ENCODE data around the gene KREMEN1.

The KREMEN1 gene

GRCh38 chr22:29055192-29055830 is 17.5 kb upstream of the KREMEN1 start:
- no peak for DNase-seq (ENCODE audit: low read depth, low spot score)
- peaks cover 2% of the 10 kb centered on the region; the same call in 1 of the 2 replicates for H3K36me3 ChIP-seq (ENCODE audit: insufficient read depth, low read length)
- no peak overlapping the region for H3K27ac ChIP-seq
- no peak for TF ChIP-seq EZH2 (IDR thresholded peaks at IDR 0.05)
- no peak for TF ChIP-seq POLR2AphosphoS5 (IDR thresholded peaks at IDR 0.05; ENCODE audit: borderline replicate concordance, low read depth, low read length)
- no peak for TF ChIP-seq FOXP2 (optimal IDR thresholded peaks at IDR 0.05; ENCODE audit: control extremely low read depth, extremely low read length, insufficient read depth)
- H3K9me3 ChIP-seq (ENCODE audit: low read depth, low read length), result no peaks in the 10 kb centered on the region
- no peak overlapping the region for H3K9ac ChIP-seq (ENCODE audit: insufficient read length)
- no peak overlapping the region for H3K4me3 ChIP-seq

- no peak overlapping the region for H3K4me3 ChIP-seq
- TF ChIP-seq FOXP2 (optimal IDR thresholded peaks at IDR 0.05; ENCODE audit: control extremely low read depth, extremely low read length, insufficient read depth) (no peak), EZH2 (IDR thresholded peaks at IDR 0.05) (no peak), POLR2AphosphoS5 (IDR thresholded peaks at IDR 0.05; ENCODE audit: borderline replicate concordance, low read depth, low read length) (no peak)
Measured at GRCh38 chr22:29056472-29056871, 16.4 kb upstream of the KREMEN1 start.

GRCh38 chr22:29060251-29060869 is 12.5 kb upstream of the KREMEN1 start:
- no peaks in the 10 kb centered on the region for H3K36me3 ChIP-seq (ENCODE audit: insufficient read depth, low read length)
- no peak overlapping the region for H3K9ac ChIP-seq (ENCODE audit: insufficient read length)
- H3K4me3 ChIP-seq, result no peak overlapping the region
- TF ChIP-seq FOXP2 (optimal IDR thresholded peaks at IDR 0.05; ENCODE audit: control extremely low read depth, extremely low read length, insufficient read depth), result no peak
- TF ChIP-seq EZH2 (IDR thresholded peaks at IDR 0.05), result no peak
- no peak for TF ChIP-seq POLR2AphosphoS5 (IDR thresholded peaks at IDR 0.05; ENCODE audit: borderline replicate concordance, low read depth, low read length)
- H3K9me3 ChIP-seq (ENCODE audit: low read depth, low read length), result no peaks in the 10 kb centered on the region
- no peak overlapping the region for H3K27ac ChIP-seq
- no peak for DNase-seq (ENCODE audit: low read depth, low spot score)

More at GRCh38 chr22:29056472-29056871, 16.4 kb upstream of the KREMEN1 start:
- H3K36me3 ChIP-seq (ENCODE audit: insufficient read depth, low read length), result no peaks in the 10 kb centered on the region
- DNase-seq (ENCODE audit: low read depth, low spot score), result no peak
- no peak overlapping the region for H3K27ac ChIP-seq
- H3K9me3 ChIP-seq (ENCODE audit: low read depth, low read length), result no peaks in the 10 kb centered on the region
- no peak overlapping the region for H3K9ac ChIP-seq (ENCODE audit: insufficient read length)

- no peaks in the 10 kb centered on the region for H3K36me3 ChIP-seq (ENCODE audit: insufficient read depth, low read length)
- no peak overlapping the region for H3K9ac ChIP-seq (ENCODE audit: insufficient read length)
- no peak for TF ChIP-seq POLR2AphosphoS5 (IDR thresholded peaks at IDR 0.05; ENCODE audit: borderline replicate concordance, low read depth, low read length)
- no peak for TF ChIP-seq EZH2 (IDR thresholded peaks at IDR 0.05)
- TF ChIP-seq FOXP2 (optimal IDR thresholded peaks at IDR 0.05; ENCODE audit: control extremely low read depth, extremely low read length, insufficient read depth), result no peak
- H3K27ac ChIP-seq, result no peak overlapping the region
- no peaks in the 10 kb centered on the region for H3K9me3 ChIP-seq (ENCODE audit: low read depth, low read length)
- DNase-seq (ENCODE audit: low read depth, low spot score), result no peak
- no peak overlapping the region for H3K4me3 ChIP-seq
Measured at GRCh38 chr22:29060931-29061330, 11.9 kb upstream of the KREMEN1 start.

- Histone ChIP-seq H3K9me3 (ENCODE audit: low read depth, low read length) (no peaks in the 10 kb centered on the region), H3K9ac (ENCODE audit: insufficient read length) (no peak within 1 kb of the TSS), H3K4me3 (no peak within 1 kb of the TSS), H3K36me3 (ENCODE audit: insufficient read depth, low read length) (no peaks in the 10 kb centered on the region), H3K27ac (no peak within 1 kb of the TSS)
- no peak for DNase-seq (ENCODE audit: low read depth, low spot score)
- TF ChIP-seq POLR2AphosphoS5 (IDR thresholded peaks at IDR 0.05; ENCODE audit: borderline replicate concordance, low read depth, low read length) (no peak), EZH2 (IDR thresholded peaks at IDR 0.05) (no peak), FOXP2 (optimal IDR thresholded peaks at IDR 0.05; ENCODE audit: control extremely low read depth, extremely low read length, insufficient read depth) (no peak)
Measured at GRCh38 chr22:29061773-29062172, 11.1 kb upstream of the KREMEN1 start, which contains the start of gene C22orf31. C22orf31 (minus strand) TSS chr22:29061831; CDS start chr22:29061792, 39 bp downstream.

- Histone ChIP-seq H3K9ac (ENCODE audit: insufficient read length) (no peak overlapping the region), H3K36me3 (ENCODE audit: insufficient read depth, low read length) (no peaks in the 10 kb centered on the region), H3K4me3 (no peak overlapping the region), H3K27ac (no peak overlapping the region), H3K9me3 (ENCODE audit: low read depth, low read length) (no peaks in the 10 kb centered on the region)
- TF ChIP-seq FOXP2 (optimal IDR thresholded peaks at IDR 0.05; ENCODE audit: control extremely low read depth, extremely low read length, insufficient read depth) (no peak), POLR2AphosphoS5 (IDR thresholded peaks at IDR 0.05; ENCODE audit: borderline replicate concordance, low read depth, low read length) (no peak), EZH2 (IDR thresholded peaks at IDR 0.05) (no peak)
- no peak for DNase-seq (ENCODE audit: low read depth, low spot score)
Measured at GRCh38 chr22:29062286-29062821, 10.5 kb upstream of the KREMEN1 start.

GRCh38 chr22:29065468-29066190 is 7.2 kb upstream of the KREMEN1 start:
- DNase-seq (ENCODE audit: low read depth, low spot score), result no peak
- TF ChIP-seq FOXP2 (optimal IDR thresholded peaks at IDR 0.05; ENCODE audit: control extremely low read depth, extremely low read length, insufficient read depth) (no peak), POLR2AphosphoS5 (IDR thresholded peaks at IDR 0.05; ENCODE audit: borderline replicate concordance, low read depth, low read length) (no peak), EZH2 (IDR thresholded peaks at IDR 0.05) (no peak)
- Histone ChIP-seq H3K4me3 (no peak overlapping the region), H3K9ac (ENCODE audit: insufficient read length) (no peak overlapping the region), H3K36me3 (ENCODE audit: insufficient read depth, low read length) (no peaks in the 10 kb centered on the region), H3K9me3 (ENCODE audit: low read depth, low read length) (no peaks in the 10 kb centered on the region), H3K27ac (no peak overlapping the region)

- no peak overlapping the region for H3K4me3 ChIP-seq
- H3K9me3 ChIP-seq (ENCODE audit: low read depth, low read length), result no peaks in the 10 kb centered on the region
- DNase-seq (ENCODE audit: low read depth, low spot score), result no peak
- H3K9ac ChIP-seq (ENCODE audit: insufficient read length), result no peak overlapping the region
- TF ChIP-seq POLR2AphosphoS5 (IDR thresholded peaks at IDR 0.05; ENCODE audit: borderline replicate concordance, low read depth, low read length) (no peak), FOXP2 (optimal IDR thresholded peaks at IDR 0.05; ENCODE audit: control extremely low read depth, extremely low read length, insufficient read depth) (no peak), EZH2 (IDR thresholded peaks at IDR 0.05) (no peak)
- H3K36me3 ChIP-seq (ENCODE audit: insufficient read depth, low read length), result no peaks in the 10 kb centered on the region
- no peak overlapping the region for H3K27ac ChIP-seq
Measured at GRCh38 chr22:29069463-29069862, 3.4 kb upstream of the KREMEN1 start.

All from SK-N-MC (cell line).